Measurements from ENCODE around the gene CDC14A.

DNA sequence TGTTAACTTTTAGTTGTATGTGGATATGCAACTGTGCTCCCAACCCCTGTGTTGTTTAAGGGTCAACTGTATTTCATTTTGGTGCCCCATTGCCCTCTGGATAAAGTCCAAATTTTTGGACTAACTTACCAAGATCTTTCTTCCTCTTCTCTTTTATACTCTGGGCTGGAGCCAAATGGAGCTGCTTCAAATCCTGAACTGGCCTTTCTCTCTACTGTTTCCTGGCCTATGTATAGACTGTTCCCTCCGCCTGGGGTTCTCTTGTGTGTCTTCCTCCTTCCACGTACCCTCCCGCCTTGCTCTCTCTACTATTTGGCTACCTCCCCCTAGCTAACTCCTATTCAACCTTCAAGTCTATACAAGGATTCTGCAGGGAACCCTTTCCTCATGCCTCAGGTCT lies 8.4 kb upstream of the CDC14A start:
- TF ChIP-seq POLR2A (IDR thresholded peaks at IDR 0.05; ENCODE audit: low read depth, low read length): no peak
- no peak for TF ChIP-seq POLR2AphosphoS5 (IDR thresholded peaks at IDR 0.05; ENCODE audit: low read depth, low read length)
- no peak for TF ChIP-seq PAX5 (IDR thresholded peaks at IDR 0.05; ENCODE audit: insufficient read depth, low read length, severe bottlenecking)
- TF ChIP-seq POU2F2 (IDR thresholded peaks at IDR 0.05; ENCODE audit: low read depth, low read length): no peak
- TF ChIP-seq TAF1 (IDR thresholded peaks at IDR 0.05; ENCODE audit: low read depth, low read length): no peak
- no peak for TF ChIP-seq SPI1 (IDR thresholded peaks at IDR 0.05; ENCODE audit: low read depth, low read length)

Measured in GM12891 (cell line).